ENCODE data around the gene NBPF1. TPM values are rescaled to one million over a fixed set of nuclear protein-coding genes. Genes with fewer than 3 reads are reported as not detected.

Gene NBPF1
- total RNA-seq, 1 experiment from 2014 or later: 46.0 TPM

- Histone ChIP-seq H3K9me2 (ENCODE audit: insufficient read depth) (0 out of 2 replicates have a peak, but pooled peaks cover 3% of the 10 kb centered on the region), H3K4me2 (ENCODE audit: low read length) (peak overlapping the region; percentile 15), H2AFZ (ENCODE audit: low read depth, low read length, poor library complexity, severe bottlenecking) (no peak overlapping the region), H3K36me3 (ENCODE audit: control insufficient read depth in 1 of 2, insufficient read depth in 2 of 2, low read length in 2 of 2) (peaks cover 11 to 27% of the 10 kb centered on the region in 2 experiments; a peak in 3 of 4 replicates), H3K4me3 (replicated peaks in 1 of 2; ENCODE audit: low read depth in 1 of 2, low read length in 2 of 2) (no peak overlapping the region), H3K27me3 (ENCODE audit: insufficient read depth, low read length) (no peaks in the 10 kb centered on the region), H3K4me1 (ENCODE audit: control insufficient read depth in 1 of 2, insufficient read depth in 2 of 2, low read length in 2 of 2) (peaks cover 0 to 12% of the 10 kb centered on the region in 2 experiments; a peak in 2 of 4 replicates), H3K9me3 (ENCODE audit: control insufficient read depth in 1 of 2, insufficient read depth in 1 of 2, low read depth in 1 of 2, low read length in 2 of 2) (no peaks in the 10 kb centered on the region), H3K9ac (ENCODE audit: low read length) (no peak overlapping the region), H3K27ac (ENCODE audit: low read depth, low read length) (no peak overlapping the region), H4K20me1 (ENCODE audit: insufficient read depth) (no peaks in the 10 kb centered on the region), H3K79me2 (ENCODE audit: insufficient read depth, low read length) (no peaks in the 10 kb centered on the region)
- intact Hi-C loops (cut with micrococcal nuclease): loop anchor here (2.0 kb wide), 1 partner anchor 320 kb away; no protein-coding TSS in a partner anchor
- ATAC-seq (no peak), DNase-seq (ENCODE audit: low read depth, low spot score) (no peak)
- RAD21 ChIA-PET (ENCODE audit: low non-redundant PET in 1 of 2, low total read pairs in 2 of 2, uncharacterized antibody in 2 of 2, unreplicated experiment in 2 of 2): interaction anchor here (0.5 to 1.3 kb wide), 7 partner anchors 8 to 326 kb away, joined by 3 to 7 read pairs (median 3); partner anchors contain the start of genes NBPF1 (in 1 of the 2) and NECAP2 (in 1 of the 2)
- CTCF ChIA-PET: interaction anchor here (0.6 to 3.8 kb wide), 56 partner anchors 9 to 865 kb away, joined by 3 to 48 read pairs (median 4); partner anchors contain the start of genes FBXO42, MFAP2, NBPF1 and NECAP2
- BruUV-seq (replicated peaks): no TSS peak
- no peak for TF ChIP-seq SRF (IDR thresholded peaks at IDR 0.05; ENCODE audit: low read depth)
- TF ChIP-seq JUND (IDR thresholded peaks at IDR 0.05): no peak
- TF ChIP-seq ZFX (IDR thresholded peaks at IDR 0.05): no peak
- no peak for TF ChIP-seq EZH2phosphoT487 (IDR thresholded peaks at IDR 0.05; ENCODE audit: borderline replicate concordance)
- TF ChIP-seq YY1 (IDR thresholded peaks at IDR 0.05; ENCODE audit: extremely low read depth, insufficient replicate concordance, low read depth, low read length): no peak
- TF ChIP-seq ZBTB33 (IDR thresholded peaks at IDR 0.05; ENCODE audit: extremely low read depth, insufficient replicate concordance, low read length): no peak
- TF ChIP-seq SP1 (IDR thresholded peaks at IDR 0.05; ENCODE audit: low read depth): no peak
- TF ChIP-seq CBX3 (IDR thresholded peaks at IDR 0.05; ENCODE audit: low read depth): no peak
- TF ChIP-seq, protein P1, sequence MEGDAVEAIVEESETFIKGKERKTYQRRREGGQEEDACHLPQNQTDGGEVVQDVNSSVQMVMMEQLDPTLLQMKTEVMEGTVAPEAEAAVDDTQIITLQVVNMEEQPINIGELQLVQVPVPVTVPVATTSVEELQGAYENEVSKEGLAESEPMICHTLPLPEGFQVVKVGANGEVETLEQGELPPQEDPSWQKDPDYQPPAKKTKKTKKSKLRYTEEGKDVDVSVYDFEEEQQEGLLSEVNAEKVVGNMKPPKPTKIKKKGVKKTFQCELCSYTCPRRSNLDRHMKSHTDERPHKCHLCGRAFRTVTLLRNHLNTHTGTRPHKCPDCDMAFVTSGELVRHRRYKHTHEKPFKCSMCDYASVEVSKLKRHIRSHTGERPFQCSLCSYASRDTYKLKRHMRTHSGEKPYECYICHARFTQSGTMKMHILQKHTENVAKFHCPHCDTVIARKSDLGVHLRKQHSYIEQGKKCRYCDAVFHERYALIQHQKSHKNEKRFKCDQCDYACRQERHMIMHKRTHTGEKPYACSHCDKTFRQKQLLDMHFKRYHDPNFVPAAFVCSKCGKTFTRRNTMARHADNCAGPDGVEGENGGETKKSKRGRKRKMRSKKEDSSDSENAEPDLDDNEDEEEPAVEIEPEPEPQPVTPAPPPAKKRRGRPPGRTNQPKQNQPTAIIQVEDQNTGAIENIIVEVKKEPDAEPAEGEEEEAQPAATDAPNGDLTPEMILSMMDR (IDR thresholded peaks at IDR 0.05 in 2 of 3, conservative IDR thresholded peaks at IDR 0.05 in 1 of 3; ENCODE audit: borderline replicate concordance in 1 of 3, insufficient read depth in 1 of 3, low read depth in 2 of 3, low read length in 2 of 3): no peak; a peak in 1 of 6 replicates
- TF ChIP-seq RAD21 (IDR thresholded peaks at IDR 0.05; ENCODE audit: low read depth): no peak
- TF ChIP-seq, protein P2, sequence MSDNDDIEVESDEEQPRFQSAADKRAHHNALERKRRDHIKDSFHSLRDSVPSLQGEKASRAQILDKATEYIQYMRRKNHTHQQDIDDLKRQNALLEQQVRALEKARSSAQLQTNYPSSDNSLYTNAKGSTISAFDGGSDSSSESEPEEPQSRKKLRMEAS (IDR thresholded peaks at IDR 0.05): no peak
- TF ChIP-seq, protein P3, sequence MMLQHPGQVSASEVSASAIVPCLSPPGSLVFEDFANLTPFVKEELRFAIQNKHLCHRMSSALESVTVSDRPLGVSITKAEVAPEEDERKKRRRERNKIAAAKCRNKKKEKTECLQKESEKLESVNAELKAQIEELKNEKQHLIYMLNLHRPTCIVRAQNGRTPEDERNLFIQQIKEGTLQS (IDR thresholded peaks at IDR 0.05): no peak
- TF ChIP-seq REST (IDR thresholded peaks at IDR 0.05; ENCODE audit: low read depth): no peak
- TF ChIP-seq EGR1 (IDR thresholded peaks at IDR 0.05; ENCODE audit: low read depth): no peak
- no peak for TF ChIP-seq POLR2A (IDR thresholded peaks at IDR 0.05; ENCODE audit: borderline replicate concordance, extremely low read depth, insufficient read depth, insufficient read length)
- no peak for TF ChIP-seq CEBPB (IDR thresholded peaks at IDR 0.05; ENCODE audit: low read depth)
- no peak for TF ChIP-seq TCF7L2 (IDR thresholded peaks at IDR 0.05; ENCODE audit: borderline replicate concordance, extremely low read depth, insufficient read depth, insufficient read length)
- TF ChIP-seq POLR2AphosphoS5 (IDR thresholded peaks at IDR 0.05; ENCODE audit: low read depth, low read length): no peak
- TF ChIP-seq EZH2 (IDR thresholded peaks at IDR 0.05): no peak
- TF ChIP-seq FOSL1 (IDR thresholded peaks at IDR 0.05; ENCODE audit: low read depth): no peak
- POLR2A ChIA-PET: interaction anchor here (0.7 to 2.4 kb wide), 12 partner anchors 9 to 763 kb away, joined by 3 to 41 read pairs (median 5); partner anchors contain the start of genes RNU1-1 and RNU1-2
These were observed 7.9 kb upstream of the NBPF1 start for GRCh38 chr1:16621300-16621658.
